NOMO-1 treated with DMSO at 0.1 percent for 48 hours (cell line): ENCODE data around the gene CASTOR1.
"Not testable (repeated sequence)": the region's sequence is repeated elsewhere in the genome, so short reads cannot be mapped to it uniquely, and the experiment has no call there.

Source experiments
- DNase-seq: peaks from one replicate; lab custom pipeline; 2025; ENCODE audit not compliant: unreplicated experiment; lab: John Stamatoyannopoulos, UW

The CASTOR1 gene

GRCh38 chr22:30289141-30289979, at the start of gene CASTOR1:
Gene CASTOR1, minus strand, starts transcription at chr22:30289505. Its CDS starts 8 bp downstream, at chr22:30289497.
- peak; percentile 97 for DNase-seq

GRCh38 chr22:30338802-30339201, 49.5 kb upstream of the CASTOR1 start:
- no peak for DNase-seq

- DNase-seq, result not testable (repeated sequence)
Measured at GRCh38 chr22:30338341-30338740, 49.0 kb upstream of the CASTOR1 start.

- no peak for DNase-seq
Measured at GRCh38 chr22:30337461-30337778, 48.1 kb upstream of the CASTOR1 start.

- no peak for DNase-seq
Measured at GRCh38 chr22:30336752-30337460, 47.6 kb upstream of the CASTOR1 start.

GRCh38 chr22:30335236-30335635, 45.9 kb upstream of the CASTOR1 start:
- DNase-seq, result no peak

- DNase-seq, result no peak
Measured at GRCh38 chr22:30334646-30335045, 45.3 kb upstream of the CASTOR1 start.

- no peak for DNase-seq
Measured at GRCh38 chr22:30333707-30334087, 44.4 kb upstream of the CASTOR1 start.

GRCh38 chr22:30332994-30333706, 43.8 kb upstream of the CASTOR1 start:
- no peak for DNase-seq

GRCh38 chr22:30332551-30332950, 43.2 kb upstream of the CASTOR1 start:
- DNase-seq, result no peak

- no peak for DNase-seq
Measured at GRCh38 chr22:30328466-30329049, 39.3 kb upstream of the CASTOR1 start.

GRCh38 chr22:30327864-30328345, 38.6 kb upstream of the CASTOR1 start:
- no peak for DNase-seq

- DNase-seq, result peak; percentile 87
Measured at GRCh38 chr22:30326706-30327362, 37.5 kb upstream of the CASTOR1 start, which contains the start of gene TBC1D10A. Gene TBC1D10A, minus strand, starts transcription at chr22:30326941. Its CDS starts 60 bp downstream, at chr22:30326881.

GRCh38 chr22:30326255-30326705, 37.0 kb upstream of the CASTOR1 start:
- no peak for DNase-seq

- DNase-seq, result no peak
Measured at GRCh38 chr22:30325724-30326254, 36.5 kb upstream of the CASTOR1 start.

- no peak for DNase-seq
Measured at GRCh38 chr22:30325065-30325720, 35.9 kb upstream of the CASTOR1 start.

- no peak for DNase-seq
Measured at GRCh38 chr22:30324014-30324730, 34.9 kb upstream of the CASTOR1 start.

GRCh38 chr22:30323246-30323645, 33.9 kb upstream of the CASTOR1 start:
- DNase-seq, result no peak

- DNase-seq, result no peak
Measured at GRCh38 chr22:30321461-30321860, 32.2 kb upstream of the CASTOR1 start.
